OCI-LY7 (cell line): ENCODE results near the gene DCAF5.

Experiments
- CTCF ChIP-seq: fragments of 200-600 bp; sonication (generic); conservative IDR thresholded peaks from 2 replicates; pipeline ENCODE4 v1.5.1; 2014; ENCODE audit warnings: mild to moderate bottlenecking, antibody characterized with exemption, low read length, moderate library complexity, mixed read lengths
- EZH2phosphoT487 ChIP-seq: fragments of 200-600 bp; sonication (generic); IDR thresholded peaks from 2 replicates; pipeline ENCODE4 v1.6.1; 2018; ENCODE audit warnings: low read depth, borderline replicate concordance, mild to moderate bottlenecking, mixed run types, antibody characterized with exemption, low read length, moderate library complexity, mixed read lengths

DNA sequence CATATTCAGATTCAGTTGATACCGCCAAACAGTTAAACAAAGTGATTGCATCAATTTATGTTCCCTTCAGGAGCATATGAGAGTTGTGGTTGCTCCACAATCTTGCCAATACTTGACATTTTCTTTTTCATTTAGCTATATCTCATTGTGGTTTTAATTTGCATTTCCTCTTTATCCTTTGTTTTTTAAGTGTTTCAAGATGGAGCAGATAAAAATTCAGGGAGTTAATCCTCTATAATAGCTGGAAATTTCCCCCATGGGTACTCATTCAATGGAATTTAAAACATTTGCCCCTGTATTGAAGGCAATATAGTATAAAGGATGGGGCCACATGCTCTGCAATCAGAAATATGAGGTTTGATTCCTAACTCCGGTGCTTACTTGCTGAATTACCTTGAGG lies 37.3 kb upstream of the DCAF5 start:
- TF ChIP-seq CTCF (no peak), EZH2phosphoT487 (no peak)
